Ureter (tissue), 1 donor: ENCODE measurements around the gene GFY. TPM values are rescaled to one million over a fixed set of nuclear protein-coding genes. Genes with fewer than 3 reads are reported as not detected.

Source experiments
- DNase-seq: peaks from one replicate; pipeline ENCODE4 v3.0.0-alpha.2; 2020; ENCODE audit warnings: low spot score
- total RNA-seq: library from RNA; stranded (reverse); gene quantifications from one replicate; pipeline ENCODE4 v1.2.4, GENCODE V29; 2023
- donor health status: DM: yes; HTN: yes; CAD: no.

GFY gene, protein sequence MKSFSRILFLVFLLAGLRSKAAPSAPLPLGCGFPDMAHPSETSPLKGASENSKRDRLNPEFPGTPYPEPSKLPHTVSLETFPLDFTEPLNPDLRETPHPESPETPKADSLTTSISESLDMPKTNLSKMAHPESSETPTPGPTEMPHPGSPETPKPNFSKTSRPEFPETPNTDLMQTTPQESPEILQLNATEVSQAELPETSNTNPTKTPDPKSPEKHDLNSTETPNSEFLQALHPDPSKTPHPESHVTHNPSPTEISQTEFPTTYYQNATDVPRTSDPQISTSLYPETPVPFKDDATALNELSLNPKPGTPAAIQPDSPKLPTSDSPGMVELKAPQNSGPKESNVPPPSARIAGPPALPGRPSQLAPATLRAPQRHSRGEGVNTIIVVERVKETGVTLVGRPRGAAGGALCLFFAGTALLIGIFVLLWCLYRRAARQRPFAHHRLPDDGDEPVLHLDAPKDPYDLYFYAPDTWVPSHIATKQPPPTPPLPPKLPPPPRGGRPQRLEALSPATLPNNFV
- not detected for total RNA-seq

DNA sequence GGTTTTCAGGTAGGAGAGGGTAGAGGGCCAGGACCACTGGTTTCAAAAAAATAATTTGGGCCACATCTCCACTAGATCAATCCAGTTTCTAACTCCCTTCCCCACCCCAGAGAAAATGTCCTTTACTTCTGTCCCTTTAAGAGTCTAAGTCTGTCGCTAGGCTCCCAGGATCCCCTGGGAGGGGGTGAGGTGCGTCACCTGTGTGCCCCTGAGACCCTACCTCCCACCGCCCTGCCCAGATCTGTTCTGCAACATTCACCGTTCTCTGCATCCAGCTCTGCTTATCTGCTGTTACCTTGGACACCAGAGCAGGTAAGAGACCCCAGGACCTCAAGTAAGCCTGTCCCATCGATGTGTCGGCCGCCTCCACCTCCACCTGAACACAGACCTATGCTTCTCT lies at the start of gene GFY:
TSS of gene GFY (plus strand) at position 211 of the 400 bp plus-strand sequence. CDS start 1,043 bp downstream, outside the sequence.
- no peak for DNase-seq

- DNase-seq, result no peak
Measured at GRCh38 chr19:49378512-49378911, 46.7 kb upstream of the GFY start.

DNA sequence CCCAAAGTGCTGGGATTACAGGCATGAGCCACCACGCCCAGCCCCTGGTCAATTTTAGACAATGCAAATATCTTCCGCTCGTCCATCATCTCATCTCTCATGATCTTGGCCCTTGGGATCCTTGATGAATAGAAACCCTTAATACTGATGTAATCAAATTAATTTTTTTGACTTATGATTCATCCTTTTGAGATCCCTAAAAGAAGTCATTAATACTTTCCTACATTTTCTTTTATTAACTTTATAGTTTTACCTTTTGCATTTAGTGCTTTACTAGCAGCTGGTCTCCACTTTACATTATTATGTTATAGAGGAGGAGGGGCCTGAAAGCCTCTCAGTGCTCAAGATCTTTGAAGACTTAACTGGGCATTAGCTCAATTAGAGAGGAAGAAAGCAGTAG lies 44.8 kb upstream of the GFY start:
- DNase-seq, result no peak

- DNase-seq, result no peak
Measured at GRCh38 chr19:49382639-49383038, 42.5 kb upstream of the GFY start.

DNA sequence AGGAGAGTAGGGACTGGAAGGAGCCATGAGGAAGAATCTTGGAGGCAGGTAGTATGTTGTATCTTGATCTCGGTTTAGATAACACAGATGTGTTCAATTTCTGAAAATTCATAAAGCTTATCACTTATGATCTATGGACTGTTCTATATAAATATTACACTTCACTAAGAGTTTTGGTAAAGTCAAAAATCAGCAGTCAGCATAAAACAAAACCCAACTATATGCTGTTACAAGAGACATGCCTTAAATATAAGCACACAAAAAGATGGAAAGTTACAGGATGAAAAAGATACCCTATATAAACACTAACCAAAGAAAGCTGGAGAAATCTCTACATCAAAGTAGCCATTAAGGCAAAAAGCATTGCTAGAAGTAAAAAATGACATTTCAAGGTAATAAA lies 41.6 kb upstream of the GFY start:
- no peak for DNase-seq

- DNase-seq, result peak; percentile 76
Measured at GRCh38 chr19:49387936-49388372, 37.2 kb upstream of the GFY start, which contains the start of gene KASH5. KASH5 (plus strand) TSS chr19:49388249; CDS start chr19:49390884, 2,635 bp downstream.

- DNase-seq, result no peak
Measured at GRCh38 chr19:49389406-49389805, 35.8 kb upstream of the GFY start.

GRCh38 chr19:49390131-49390928 lies 34.9 kb upstream of the GFY start:
- DNase-seq, result no peak

GRCh38 chr19:49390929-49391359 lies 34.2 kb upstream of the GFY start:
- DNase-seq, result no peak

DNA sequence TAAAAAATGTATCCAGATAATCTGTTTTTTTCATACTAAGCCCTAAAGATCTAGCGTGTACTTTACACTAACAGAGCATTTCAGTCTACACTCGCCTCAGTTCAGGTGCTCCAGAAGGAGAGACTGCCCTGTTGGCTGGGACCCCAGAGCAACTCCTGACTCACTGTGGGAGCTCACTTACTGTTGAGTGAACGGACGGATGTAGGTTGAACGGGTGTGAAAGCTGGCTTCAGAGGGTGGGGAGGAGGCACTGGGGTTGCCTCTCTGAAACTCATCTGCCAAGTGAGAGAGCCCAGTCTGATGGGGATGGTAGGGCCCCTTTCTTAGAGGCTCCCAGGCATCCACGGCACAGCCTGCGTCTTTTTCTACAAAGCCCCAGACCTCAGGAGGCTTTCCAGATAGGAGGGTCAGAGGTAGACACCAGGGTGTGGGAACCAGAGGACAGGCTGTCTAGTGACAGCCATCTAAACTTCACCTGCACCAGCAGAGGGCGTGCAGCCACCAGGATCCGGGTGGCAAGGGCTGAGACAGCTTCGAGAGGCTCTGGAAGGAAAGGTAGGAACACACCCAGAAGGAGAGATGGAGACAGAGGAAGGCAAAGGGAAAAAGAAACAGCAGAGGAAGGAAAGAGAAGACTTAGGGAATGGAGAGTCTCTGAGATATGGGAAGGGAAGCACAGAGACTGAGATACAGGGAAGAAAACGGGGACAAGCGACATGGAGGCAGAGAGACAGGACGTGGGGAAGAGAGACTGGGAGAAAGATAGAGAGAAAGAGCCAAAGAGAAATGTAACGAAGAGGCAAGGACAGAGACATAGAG lies 33.4 kb upstream of the GFY start:
- DNase-seq, result peak; percentile 79

DNA sequence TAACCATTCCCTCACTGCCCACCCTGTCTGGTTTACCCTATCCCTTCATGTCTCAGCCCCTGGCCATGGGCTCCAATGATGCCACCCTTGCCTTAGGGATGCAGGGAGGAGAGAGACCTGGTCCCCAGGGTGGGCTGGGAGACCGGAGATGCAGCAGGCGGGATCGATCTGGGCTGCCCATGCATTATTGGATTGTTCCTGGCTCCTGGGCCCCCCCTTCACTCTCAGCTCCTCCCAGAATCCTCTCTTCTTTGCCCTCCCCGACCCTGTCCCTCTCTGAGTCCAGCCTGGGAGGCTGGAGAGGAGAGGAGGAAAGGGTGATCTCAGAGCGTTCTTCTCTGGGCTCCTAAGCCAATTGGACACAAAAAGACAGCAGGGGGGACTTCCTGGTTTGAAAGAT lies 31.3 kb upstream of the GFY start:
- no peak for DNase-seq

DNA sequence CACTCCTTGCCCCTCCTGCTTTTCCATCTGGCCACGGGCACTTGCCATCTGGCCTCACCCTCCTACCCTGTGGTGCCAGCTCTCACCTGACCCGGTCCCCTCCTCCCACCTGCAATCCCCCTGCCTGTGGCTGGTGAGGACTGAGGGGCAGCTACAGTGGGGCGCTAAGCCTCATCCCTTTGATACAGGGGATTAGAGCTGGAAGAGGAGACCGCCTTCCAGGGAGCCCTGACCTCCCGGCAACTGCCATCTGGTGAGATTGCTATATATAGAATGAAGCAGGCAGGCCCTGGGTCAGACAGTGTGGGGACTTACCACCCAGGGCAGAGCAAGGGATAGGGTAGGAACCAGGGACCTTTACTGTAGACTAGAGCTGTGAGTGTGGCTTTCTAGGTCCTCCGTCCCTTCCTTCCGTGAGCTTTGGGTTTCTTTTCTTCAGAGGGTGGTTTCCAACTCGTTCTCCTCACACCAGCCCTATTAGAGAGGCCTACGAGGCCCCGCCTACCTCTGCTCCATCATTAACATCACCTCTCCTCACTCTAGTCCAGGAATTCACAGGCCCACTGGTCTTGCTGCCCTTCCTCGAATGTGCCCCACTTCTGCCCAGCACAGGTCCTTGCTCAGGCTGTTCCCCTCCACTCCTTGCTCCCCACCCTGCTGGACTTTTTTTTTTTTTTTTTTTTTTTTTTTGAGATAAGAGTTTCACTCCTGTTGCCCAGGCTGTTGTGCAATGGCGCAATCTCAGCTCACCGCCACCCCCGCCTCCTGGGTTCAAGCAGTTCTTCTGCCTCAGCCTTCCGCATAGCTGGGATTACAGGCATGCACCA lies 29.4 kb upstream of the GFY start:
- no peak for DNase-seq

DNA sequence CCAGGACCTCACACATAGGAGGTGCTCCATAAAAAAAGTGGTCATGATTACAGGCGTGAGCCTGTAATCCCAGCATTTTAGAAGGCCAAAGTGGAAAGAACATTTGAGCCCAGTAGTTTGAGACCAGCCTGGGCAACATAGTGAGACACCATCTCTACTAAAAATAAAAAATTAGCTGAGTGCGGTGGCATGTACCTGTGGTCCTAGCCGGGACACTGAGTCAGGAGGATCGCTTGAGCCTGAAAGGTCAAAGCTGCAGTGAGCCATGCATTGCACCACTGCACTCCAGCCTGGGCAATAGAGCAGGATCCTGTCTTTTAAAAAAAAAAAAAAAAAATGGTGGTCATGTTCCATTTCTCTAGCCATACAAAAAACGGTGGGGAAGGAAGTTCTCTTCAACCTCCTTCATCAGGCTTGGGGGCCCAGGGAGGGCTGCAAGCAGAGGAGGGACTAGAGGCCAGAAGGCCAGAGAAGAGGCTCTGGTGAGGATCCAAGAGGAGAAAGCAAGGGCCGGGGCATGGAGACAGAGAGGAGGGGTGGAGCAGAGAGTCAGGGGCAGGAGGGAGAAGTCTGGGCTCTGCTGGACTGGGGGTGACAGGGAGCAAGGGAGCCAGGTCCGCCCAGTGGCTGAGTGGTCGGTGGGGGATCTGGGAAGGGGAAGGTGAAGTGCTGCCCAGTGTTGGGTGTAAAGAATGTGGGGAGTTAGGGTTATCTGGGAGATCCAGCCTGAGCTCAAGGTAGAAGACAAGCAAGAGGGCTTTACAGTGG lies 28.3 kb upstream of the GFY start:
- DNase-seq, result no peak

DNA sequence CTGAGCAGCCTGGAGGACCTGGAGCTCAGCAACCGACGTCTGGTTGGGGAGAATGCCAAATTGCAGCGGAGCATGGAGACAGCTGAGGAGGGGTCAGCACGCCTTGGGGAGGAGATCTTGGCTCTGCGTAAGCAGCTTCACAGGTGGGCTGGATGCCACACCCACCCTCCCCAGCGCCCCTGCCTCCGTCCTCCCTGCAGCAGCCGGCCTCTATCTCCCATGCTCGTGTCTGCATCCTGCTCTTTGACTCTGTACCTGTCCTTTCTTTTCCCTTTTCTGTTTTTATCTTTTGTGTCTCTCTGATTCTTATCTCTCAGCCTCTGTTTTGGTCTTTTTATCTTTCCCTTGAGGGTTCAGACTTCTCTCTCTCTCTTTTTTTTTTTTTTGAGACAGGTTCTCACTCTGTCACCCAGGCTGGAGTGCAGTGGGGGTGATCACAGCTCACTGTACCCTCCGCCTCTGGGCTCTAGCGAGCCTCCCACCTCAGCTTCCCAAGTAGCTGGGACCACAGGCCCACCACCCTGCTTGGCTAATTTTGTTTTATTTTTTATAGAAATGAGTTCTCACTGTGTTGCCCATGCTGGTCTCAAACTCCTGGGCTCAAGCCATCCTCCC lies 27.1 kb upstream of the GFY start:
- DNase-seq, result no peak

GRCh38 chr19:49398931-49399330 lies 26.3 kb upstream of the GFY start:
- DNase-seq, result no peak

DNA sequence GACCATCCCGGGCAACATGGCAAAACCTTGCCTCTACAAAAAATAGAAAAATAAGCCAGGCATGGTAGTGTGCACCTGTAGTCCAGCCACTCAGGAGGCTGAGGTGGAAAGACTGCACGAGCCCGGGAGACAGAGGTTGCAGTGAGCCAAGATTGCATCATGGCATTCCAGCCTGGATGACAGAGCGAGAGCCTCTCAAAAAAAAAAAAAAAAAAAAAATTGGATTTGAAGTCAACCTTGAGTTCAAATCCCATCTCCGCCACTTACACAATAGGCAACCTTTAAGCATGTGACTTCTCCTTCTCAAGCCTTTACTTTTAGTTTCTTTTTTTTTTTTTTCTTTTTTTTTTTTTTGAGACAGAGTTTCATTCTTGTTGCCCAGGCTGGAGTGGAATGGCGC lies 25.2 kb upstream of the GFY start:
- DNase-seq, result no peak

DNA sequence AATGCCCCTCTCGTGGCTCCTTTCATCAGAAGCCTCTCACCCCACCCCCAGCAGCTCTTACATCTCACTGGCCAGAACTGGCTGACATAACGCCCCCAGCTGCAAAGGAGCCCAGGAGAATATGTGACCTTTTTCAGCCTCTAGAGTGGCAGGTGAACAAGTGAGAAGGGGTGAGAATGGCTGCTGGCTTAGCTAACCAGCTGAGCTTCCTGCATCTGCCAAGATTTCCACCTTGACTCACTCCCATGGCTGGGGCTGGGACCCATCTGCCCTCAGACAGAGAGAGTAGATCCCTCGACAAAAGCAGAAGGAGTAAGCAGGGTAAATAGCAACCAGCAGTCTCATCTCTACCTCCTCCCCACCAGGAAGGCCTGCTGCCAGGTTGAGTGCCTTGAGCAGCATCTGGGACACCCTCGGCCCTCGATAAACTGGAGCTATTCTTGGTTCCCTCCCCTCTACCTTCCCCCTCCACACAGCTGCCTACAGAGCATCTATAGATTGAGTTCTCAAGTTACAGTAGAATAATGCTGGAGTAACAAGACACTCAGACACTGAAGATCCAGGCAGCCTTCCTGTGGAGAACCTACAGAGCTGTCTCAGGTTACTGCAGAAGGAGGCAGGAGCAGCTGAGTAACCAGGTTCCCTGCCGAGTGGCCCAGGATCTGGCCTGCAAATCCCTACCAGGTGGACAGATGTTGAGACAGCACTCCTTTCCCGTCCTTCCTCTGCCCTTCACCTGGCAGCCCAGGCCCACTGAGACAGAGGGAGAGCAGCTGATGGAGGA lies 21.6 kb upstream of the GFY start:
- DNase-seq, result no peak

GRCh38 chr19:49407079-49407478 lies 18.1 kb upstream of the GFY start:
- DNase-seq, result no peak
